WTC11 (cell line): Measurements from ENCODE around the gene VRTN.

Source experiments
- SP1 ChIP-seq: sonication (generic); formaldehyde crosslinking; conservative IDR thresholded peaks from 2 replicates; pipeline ENCODE4 v1.8.1; 2022; ENCODE audit warnings: missing genetic modification reagents
- TF ChIP-seq, protein P1 (sequence below): fragments of 200-600 bp; IDR thresholded peaks from 2 replicates; pipeline ENCODE4 v1.8.0; 2022; ENCODE audit warnings: antibody characterized with exemption

DNA sequence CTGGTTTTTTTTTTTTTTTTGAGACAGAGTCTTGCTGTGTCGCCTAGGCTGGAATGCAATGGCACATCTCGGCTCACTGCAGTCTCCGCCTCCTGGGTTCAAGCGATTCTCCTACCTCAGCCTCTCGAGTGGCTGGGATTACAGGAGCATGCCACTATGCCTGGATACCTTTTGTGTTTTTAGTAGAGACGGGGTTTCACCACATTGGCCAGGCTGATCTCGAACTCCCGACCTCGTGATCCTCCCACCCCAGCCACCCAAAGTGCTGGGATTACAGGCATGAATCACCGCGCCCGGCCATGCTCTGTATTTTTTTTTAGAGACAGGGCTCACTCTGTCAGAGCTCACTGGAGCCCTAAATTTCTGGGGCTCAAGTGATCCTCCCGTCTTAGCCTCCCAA lies 32.6 kb downstream of the VRTN start:
- no peak for TF ChIP-seq SP1
- TF ChIP-seq, protein P1, sequence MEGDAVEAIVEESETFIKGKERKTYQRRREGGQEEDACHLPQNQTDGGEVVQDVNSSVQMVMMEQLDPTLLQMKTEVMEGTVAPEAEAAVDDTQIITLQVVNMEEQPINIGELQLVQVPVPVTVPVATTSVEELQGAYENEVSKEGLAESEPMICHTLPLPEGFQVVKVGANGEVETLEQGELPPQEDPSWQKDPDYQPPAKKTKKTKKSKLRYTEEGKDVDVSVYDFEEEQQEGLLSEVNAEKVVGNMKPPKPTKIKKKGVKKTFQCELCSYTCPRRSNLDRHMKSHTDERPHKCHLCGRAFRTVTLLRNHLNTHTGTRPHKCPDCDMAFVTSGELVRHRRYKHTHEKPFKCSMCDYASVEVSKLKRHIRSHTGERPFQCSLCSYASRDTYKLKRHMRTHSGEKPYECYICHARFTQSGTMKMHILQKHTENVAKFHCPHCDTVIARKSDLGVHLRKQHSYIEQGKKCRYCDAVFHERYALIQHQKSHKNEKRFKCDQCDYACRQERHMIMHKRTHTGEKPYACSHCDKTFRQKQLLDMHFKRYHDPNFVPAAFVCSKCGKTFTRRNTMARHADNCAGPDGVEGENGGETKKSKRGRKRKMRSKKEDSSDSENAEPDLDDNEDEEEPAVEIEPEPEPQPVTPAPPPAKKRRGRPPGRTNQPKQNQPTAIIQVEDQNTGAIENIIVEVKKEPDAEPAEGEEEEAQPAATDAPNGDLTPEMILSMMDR, result no peak
